Hepatocyte (in vitro differentiated cells): ENCODE results near the gene TMEM184C.

ENCODE experiments used
- CTCF ChIP-seq: fragments of 200-600 bp; sonication (generic); IDR thresholded peaks from 2 replicates; pipeline ENCODE4 v1.5.1; 2016; ENCODE audit warnings: antibody characterized with exemption, mild to moderate bottlenecking; ENCODE audit not compliant: poor library complexity
- EZH2 ChIP-seq: fragments of 200-600 bp; sonication (generic); IDR thresholded peaks from 2 replicates; pipeline ENCODE4 v1.6.1; 2016; ENCODE audit warnings: antibody characterized with exemption, mild to moderate bottlenecking, borderline replicate concordance

DNA sequence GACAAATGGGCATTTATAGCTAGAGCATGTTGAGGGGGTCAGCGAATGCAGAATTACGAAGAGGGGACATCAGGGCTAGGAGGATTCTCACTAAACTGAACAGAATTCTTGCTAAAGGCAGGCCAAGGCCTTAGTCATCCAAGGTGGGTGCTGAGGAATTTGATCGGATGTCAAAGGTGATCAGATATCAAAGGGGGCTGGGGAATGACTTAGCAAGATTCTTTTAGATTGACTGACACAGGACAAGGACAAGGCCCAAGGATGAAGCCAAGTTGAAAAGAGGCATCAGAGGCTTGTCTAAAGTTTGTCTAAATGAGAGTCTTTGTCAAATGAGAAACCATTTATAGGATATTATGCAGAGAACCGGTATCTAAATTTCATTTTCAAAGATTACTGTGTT is 9.7 kb downstream of the TMEM184C start:
- TF ChIP-seq CTCF = no peak
- TF ChIP-seq EZH2 = no peak
